Lung (tissue), 12 donors: Measurements from ENCODE around the gene MRPL32. TPM values are rescaled to one million over a fixed set of nuclear protein-coding genes. Genes with fewer than 3 reads are reported as not detected.

Source experiments
- ATAC-seq: fragments of 200-7000 bp; cut with Tn5 transposase; one replicate; pipeline ENCODE4 v1.9.1; 2020; ENCODE audit warnings: moderate number of reproducible peaks; ENCODE audit not compliant: insufficient read depth, low FRiP score
- DNase-seq, 3 donors: peaks; one replicate each; pipeline ENCODE4 v3.0.0-alpha.2; 2013 to 2017
- H3K27ac ChIP-seq, 2 donors: one replicate each; pipeline ENCODE4 v1.5.1; 2013; ENCODE audit warnings: mild to moderate bottlenecking in 2 of 2, moderate library complexity in 2 of 2, control low read depth in 1 of 2, inconsistent platforms in 1 of 2, low read depth in 1 of 2, low read length in 1 of 2
- H3K27me3 ChIP-seq, 3 donors: one replicate each; pipeline ENCODE4 v1.5.1; 2013; ENCODE audit warnings: low read length in 2 of 3; ENCODE audit not compliant: control insufficient read depth in 3 of 3, insufficient read depth in 3 of 3
- H3K36me3 ChIP-seq, 4 donors: one replicate each; pipeline ENCODE4 v1.5.1; 2013; ENCODE audit warnings: low read length in 4 of 4, mild to moderate bottlenecking in 1 of 4, moderate library complexity in 1 of 4; ENCODE audit not compliant: control insufficient read depth in 4 of 4, insufficient read depth in 4 of 4
- H3K4me1 ChIP-seq, 5 donors: one replicate each; pipeline ENCODE4 v1.5.1; 2013; ENCODE audit warnings: low read length in 5 of 5, mild to moderate bottlenecking in 2 of 5, moderate library complexity in 1 of 5; ENCODE audit not compliant: control insufficient read depth in 5 of 5, insufficient read depth in 5 of 5
- H3K4me3 ChIP-seq: one replicate; pipeline ENCODE4 v1.5.1; 2013; ENCODE audit warnings: mild to moderate bottlenecking, control low read depth, moderate library complexity
- H3K9ac ChIP-seq, 2 donors: one replicate each; pipeline ENCODE4 v1.5.1; 2013; ENCODE audit warnings: low read length in 2 of 2, control low read depth in 1 of 2; ENCODE audit not compliant: insufficient read depth in 1 of 2
- H3K9me3 ChIP-seq, 4 donors: one replicate each; pipeline ENCODE4 v1.5.1; 2013; ENCODE audit warnings: low read length in 3 of 4, mild to moderate bottlenecking in 1 of 4, moderate library complexity in 1 of 4; ENCODE audit not compliant: control insufficient read depth in 4 of 4, insufficient read depth in 3 of 4
- CTCF ChIP-seq: IDR thresholded peaks from 2 replicates; pipeline ENCODE4 v1.5.1; 2012; ENCODE audit warnings: mild to moderate bottlenecking; ENCODE audit errors: control extremely low read depth, extremely low read depth
- WGBS, 2 donors: extraction: QIAGEN DNeasy Blood & Tissue Kit; methylation state at CpG; one replicate each; pipeline ENCODE4 v1.1.7; 2013; 5-methylcytosine and 5-hydroxymethylcytosine counted together
- polyA plus RNA-seq, 2 donors: library from polyadenylated mRNA; stranded (reverse); fragments of 200-250 nt; gene quantifications; one replicate each; pipeline ENCODE4 v1.2.1, GENCODE V29; 2013
- total RNA-seq, 2 donors: library from RNA; depleted of rRNA in 1 of 2; stranded (reverse); fragments of >200 nt in 1 of 2; gene quantifications; one replicate each; pipeline ENCODE4 v1.2.1, GENCODE V29; 2014 to 2021
- donor health status: control.
- donor health status: control.
- donor health status: Bipolar disorder and iron deficiency.
- donor health status: healthy.
- donor health status: DM: yes; HTN: yes; CAD: no.

MRPL32 gene
- total and polyA plus RNA-seq, 4 donors = 34.4 to 111 (median 58.6) TPM

GRCh38 chr7:42959549-42959948, 27.4 kb downstream of the MRPL32 start:
- H3K27ac ChIP-seq = no peak overlapping the region
- DNase-seq (no peak), ATAC-seq (no peak)
- H3K9ac ChIP-seq = no peak overlapping the region
- no peaks in the 10 kb centered on the region for H3K36me3 ChIP-seq
- H3K4me3 ChIP-seq = no peak overlapping the region
- 78 to 94% methylated on average over 2 of the region's 2 CpGs for WGBS, 2 donors
- no peak for TF ChIP-seq CTCF
- H3K9me3 ChIP-seq = peaks cover 0 to 2% (median 0%) of the 10 kb centered on the region in 4 donors
- H3K4me1 ChIP-seq = peaks cover 0 to 4% (median 0%) of the 10 kb centered on the region in 5 donors
- no peaks in the 10 kb centered on the region for H3K27me3 ChIP-seq

GRCh38 chr7:42960762-42961161, 28.6 kb downstream of the MRPL32 start:
- no peak for TF ChIP-seq CTCF
- Histone ChIP-seq H3K27ac (no peak overlapping the region), H3K4me1 (peaks cover 0 to 5% (median 0%) of the 10 kb centered on the region in 5 donors), H3K36me3 (no peaks in the 10 kb centered on the region), H3K9ac (peak overlapping the region in 1 of 2 donors; percentile 16), H3K9me3 (peaks cover 0 to 2% (median 0%) of the 10 kb centered on the region in 4 donors), H3K27me3 (no peaks in the 10 kb centered on the region), H3K4me3 (no peak overlapping the region)
- ATAC-seq = no peak
- no peak for DNase-seq
- 54 to 60% methylated on average over 2 of the region's 2 CpGs for WGBS, 2 donors

- WGBS, 2 donors = 27 to 46% methylated on average over 2 of the region's 2 CpGs
- no peak overlapping the region for H3K4me3 ChIP-seq
- TF ChIP-seq CTCF = no peak
These were observed 29.0 kb downstream of the MRPL32 start for GRCh38 chr7:42961170-42961569.

GRCh38 chr7:42964293-42964692, 32.1 kb downstream of the MRPL32 start:
- 71 to 84% methylated on average over 2 of the region's 2 CpGs for WGBS, 2 donors
- Histone ChIP-seq H3K4me3 (no peak overlapping the region), H3K9ac (no peak overlapping the region), H3K36me3 (no peaks in the 10 kb centered on the region), H3K9me3 (no peaks in the 10 kb centered on the region), H3K4me1 (peaks cover 0 to 7% (median 0%) of the 10 kb centered on the region in 5 donors), H3K27me3 (no peaks in the 10 kb centered on the region), H3K27ac (peak overlapping the region in 1 of 2 donors; percentile 43)
- ATAC-seq (no peak), DNase-seq (no peak)
- TF ChIP-seq CTCF = no peak

More at GRCh38 chr7:42961170-42961569, 29.0 kb downstream of the MRPL32 start:
- Histone ChIP-seq H3K36me3 (no peaks in the 10 kb centered on the region), H3K27ac (no peak overlapping the region), H3K9me3 (peaks cover 0 to 2% (median 0%) of the 10 kb centered on the region in 4 donors), H3K27me3 (no peaks in the 10 kb centered on the region), H3K4me1 (peaks cover 0 to 7% (median 0%) of the 10 kb centered on the region in 5 donors), H3K9ac (no peak overlapping the region)
- ATAC-seq = no peak
- no peak for DNase-seq
